Spleen (tissue), 11 donors: Measurements from ENCODE around the gene XYLT1. TPM values are rescaled to one million over a fixed set of nuclear protein-coding genes. Genes with fewer than 3 reads are reported as not detected.

Source experiments
- DNase-seq: peaks from one replicate; pipeline ENCODE4 v3.0.0-alpha.2; 2020
- H3K27ac ChIP-seq, 8 donors: fragments of 200-600 bp; sonication (generic) in 7 of 8; 1 replicate in 4 of 8; 2 replicates in 4 of 8; pipeline versions ENCODE4 v1.5.0 to v1.8.0; 2016 to 2021; ENCODE audit warnings: inconsistent platforms in 4 of 8, mild to moderate bottlenecking in 4 of 8, moderate library complexity in 1 of 8
- H3K27me3 ChIP-seq, 7 donors: fragments of 200-600 bp; sonication (generic) in 6 of 7; replicated peaks in 1 of 7; 1 replicate in 4 of 7; 2 replicates in 3 of 7; pipeline versions ENCODE4 v1.5.0 to v1.8.0; 2016 to 2021; ENCODE audit warnings: inconsistent platforms in 3 of 7, mild to moderate bottlenecking in 1 of 7
- H3K36me3 ChIP-seq, 6 donors: fragments of 200-600 bp; sonication (generic) in 5 of 6; 1 replicate in 4 of 6; 2 replicates in 2 of 6; pipeline versions ENCODE4 v1.5.0 to v1.8.0; 2016 to 2021; ENCODE audit warnings: inconsistent platforms in 2 of 6
- H3K4me1 ChIP-seq, 6 donors: fragments of 200-600 bp; sonication (generic) in 5 of 6; 1 replicate in 3 of 6; 2 replicates in 3 of 6; pipeline versions ENCODE4 v1.5.0 to v1.8.0; 2016 to 2021; ENCODE audit warnings: inconsistent platforms in 3 of 6
- H3K4me3 ChIP-seq, 8 donors: fragments of 200-600 bp; sonication (generic) in 7 of 8; 1 replicate in 4 of 8; 2 replicates in 4 of 8; pipeline versions ENCODE4 v1.5.0 to v1.8.0; 2016 to 2021; ENCODE audit warnings: inconsistent platforms in 4 of 8, mild to moderate bottlenecking in 4 of 8, moderate library complexity in 2 of 8
- H3K9me3 ChIP-seq, 8 donors: fragments of 200-600 bp; sonication (generic) in 7 of 8; 1 replicate in 4 of 8; 2 replicates in 4 of 8; pipeline versions ENCODE4 v1.5.0 to v1.8.0; 2016 to 2021; ENCODE audit warnings: inconsistent platforms in 4 of 8
- CTCF ChIP-seq, 11 experiments: fragments of 200-600 bp in 7 of 11; fragments of 450-650 bp in 4 of 11; sonication (generic) in 4 of 11; IDR thresholded peaks in 8 of 11; conservative IDR thresholded peaks in 3 of 11; 1 replicate in 7 of 11; 2 replicates in 4 of 11; pipeline versions ENCODE4 v1.4.0 to v1.8.0; 2016 to 2021; ENCODE audit warnings: antibody characterized with exemption in 11 of 11, inconsistent platforms in 4 of 11, mild to moderate bottlenecking in 1 of 11
- POLR2A ChIP-seq, 3 donors: fragments of 450-650 bp; IDR thresholded peaks; one replicate each; pipeline ENCODE4 v1.5.1; 2017; ENCODE audit warnings: antibody characterized with exemption in 3 of 3, mild to moderate bottlenecking in 1 of 3
- POLR2AphosphoS5 ChIP-seq, 3 donors: sonication (generic); formaldehyde crosslinking; IDR thresholded peaks; one replicate each; pipeline ENCODE4 v1.5.1; 2017; ENCODE audit warnings: antibody characterized with exemption in 3 of 3
- WGBS, 5 donors: extraction: QIAGEN DNeasy Blood & Tissue Kit in 3 of 5; methylation state at CpG; one replicate each; pipeline versions ENCODE4 v1.1.5 to v1.1.7; 2013 to 2018; 5-methylcytosine and 5-hydroxymethylcytosine counted together
- intact Hi-C: fragments of 100-400 bp; cut with DNase I; formaldehyde crosslinking; loops from one replicate; pipeline ENCODE4 v1.15.0; 2023; ENCODE audit warnings: low total_unique reads
- polyA plus RNA-seq, 3 donors: library from polyadenylated mRNA; stranded (reverse); fragments of 200-250 nt; gene quantifications; one replicate each; pipeline ENCODE4 v1.2.1, GENCODE V29; 2013
- total RNA-seq, 7 donors: library from RNA; depleted of rRNA in 3 of 7; stranded (reverse); fragments of >200 nt in 3 of 7; fragmentation: NEBNext Ultra II Directional in 4 of 7; extraction: Animal tissue kit (Norgen Biotek cat#: 25700) in 4 of 7; gene quantifications; one replicate each; pipeline versions ENCODE4 v1.1.0 to v1.2.1, GENCODE V29; 2016 to 2021
- donor health status: healthy with polysubstance abuse.
- donor health status: DM: no; HTN: no; CAD: no; lungs with moderate emphysema.
- donor health status: DM: no; HTN: no; CAD: no.
- donor health status: Bipolar disorder and iron deficiency.
- donor health status: healthy.
- donor health status: DM: no; HTN: no; CAD: no.
- donor health status: DM: yes; HTN: yes; CAD: no.

Gene XYLT1
- total and polyA plus RNA-seq, 10 donors: 2.1 to 40.7 (median 23.5) TPM

GRCh38 chr16:17293813-17294558 lies 176.8 kb downstream of the XYLT1 start:
- H3K27ac ChIP-seq: no peak overlapping the region
- no peak for DNase-seq
- H3K27me3 ChIP-seq: no peaks in the 10 kb centered on the region
- no peaks in the 10 kb centered on the region for H3K9me3 ChIP-seq
- intact Hi-C loops: no loop called here
- H3K4me3 ChIP-seq: no peak overlapping the region
- WGBS, 5 donors: 91 to 96% (median 93%) methylated on average over 9 of the region's 9 CpGs
- no peaks in the 10 kb centered on the region for H3K36me3 ChIP-seq
- peaks cover 0 to 31% (median 4%) of the 10 kb centered on the region in 6 donors for H3K4me1 ChIP-seq
- TF ChIP-seq CTCF (IDR thresholded peaks at IDR 0.05 in 8 of 11, conservative IDR thresholded peaks at IDR 0.05 in 3 of 11) (no peak), POLR2A (IDR thresholded peaks at IDR 0.05) (no peak), POLR2AphosphoS5 (IDR thresholded peaks at IDR 0.05) (no peak)

GRCh38 chr16:17291289-17291688 lies 179.5 kb downstream of the XYLT1 start:
- Histone ChIP-seq H3K4me3 (no peak overlapping the region), H3K4me1 (peaks cover 0 to 36% (median 4%) of the 10 kb centered on the region in 6 donors), H3K27me3 (no peaks in the 10 kb centered on the region), H3K9me3 (peaks cover 0 to 3% (median 0%) of the 10 kb centered on the region in 8 donors), H3K36me3 (no peaks in the 10 kb centered on the region), H3K27ac (no peak overlapping the region)
- DNase-seq: no peak
- TF ChIP-seq POLR2AphosphoS5 (IDR thresholded peaks at IDR 0.05): no peak
- TF ChIP-seq POLR2A (IDR thresholded peaks at IDR 0.05): no peak
- TF ChIP-seq CTCF (IDR thresholded peaks at IDR 0.05 in 8 of 11, conservative IDR thresholded peaks at IDR 0.05 in 3 of 11): no peak
- WGBS, 5 donors: 90 to 100% (median 93%) methylated on average over 2 of the region's 2 CpGs
- intact Hi-C loops: no loop called here

GRCh38 chr16:17289674-17290635 lies 180.8 kb downstream of the XYLT1 start:
- intact Hi-C loops: no loop called here
- Histone ChIP-seq H3K36me3 (no peaks in the 10 kb centered on the region), H3K27ac (no peak overlapping the region), H3K27me3 (no peaks in the 10 kb centered on the region), H3K4me3 (no peak overlapping the region), H3K4me1 (peaks cover 0 to 29% (median 1%) of the 10 kb centered on the region in 6 donors), H3K9me3 (peaks cover 0 to 3% (median 0%) of the 10 kb centered on the region in 8 donors)
- TF ChIP-seq CTCF (IDR thresholded peaks at IDR 0.05 in 8 of 11, conservative IDR thresholded peaks at IDR 0.05 in 3 of 11) (no peak), POLR2A (IDR thresholded peaks at IDR 0.05) (no peak), POLR2AphosphoS5 (IDR thresholded peaks at IDR 0.05) (no peak)
- WGBS, 5 donors: 89 to 93% (median 91%) methylated on average over 11 of the region's 11 CpGs
- DNase-seq: no peak
